Naive B cell (primary cell): ENCODE data around the gene FBXL14. TPM values are rescaled to one million over a fixed set of nuclear protein-coding genes. Genes with fewer than 3 reads are reported as not detected.

Experiments
- ATAC-seq, 2 donors: fragments of 150-1000 bp; cut with Tn5 transposase; 2 replicates each; pipeline ENCODE4 v1.10.0; 2021; ENCODE audit warnings: low read depth in 2 of 2, mild to moderate bottlenecking in 2 of 2, moderate library complexity in 2 of 2
- DNase-seq: peaks from one replicate; pipeline ENCODE4 v3.0.0; 2022
- H3K27ac Mint-ChIP-seq, 6 donors: one replicate each; pipeline ENCODE4 v1.8.0; 2020 to 2022; ENCODE audit warnings: mild to moderate bottlenecking in 6 of 6, mixed read lengths in 6 of 6, moderate library complexity in 5 of 6, inconsistent platforms in 2 of 6
- H3K27me3 Mint-ChIP-seq, 3 donors: one replicate each; pipeline ENCODE4 v1.8.0; 2021 to 2022; ENCODE audit warnings: mixed read lengths in 3 of 3, mild to moderate bottlenecking in 1 of 3
- H3K36me3 Mint-ChIP-seq, 2 donors: one replicate each; pipeline ENCODE4 v1.8.0; 2020 to 2022; ENCODE audit warnings: mixed read lengths in 2 of 2, inconsistent platforms in 1 of 2, mild to moderate bottlenecking in 1 of 2
- H3K4me1 Mint-ChIP-seq, 3 donors: one replicate each; pipeline ENCODE4 v1.8.0; 2020 to 2022; ENCODE audit warnings: mixed read lengths in 3 of 3, inconsistent platforms in 1 of 3, mild to moderate bottlenecking in 1 of 3, moderate library complexity in 1 of 3
- H3K4me3 Mint-ChIP-seq, 8 donors: one replicate each; pipeline ENCODE4 v1.8.0; 2020 to 2022; ENCODE audit warnings: mild to moderate bottlenecking in 8 of 8, mixed read lengths in 8 of 8, moderate library complexity in 8 of 8, inconsistent platforms in 2 of 8
- H3K9me3 Mint-ChIP-seq, 7 donors: one replicate each; pipeline ENCODE4 v1.8.0; 2020 to 2022; ENCODE audit warnings: mixed read lengths in 7 of 7, mild to moderate bottlenecking in 5 of 7, inconsistent platforms in 2 of 7, moderate library complexity in 1 of 7
- polyA plus RNA-seq, 6 donors: library from polyadenylated mRNA; unstranded; fragments of 300-500 nt; fragmentation: Illumina TruSeq; gene quantifications; one replicate each; pipeline ENCODE4 v1.2.3, GENCODE V29; 2021; ENCODE audit warnings: low read depth in 6 of 6

FBXL14 gene, protein sequence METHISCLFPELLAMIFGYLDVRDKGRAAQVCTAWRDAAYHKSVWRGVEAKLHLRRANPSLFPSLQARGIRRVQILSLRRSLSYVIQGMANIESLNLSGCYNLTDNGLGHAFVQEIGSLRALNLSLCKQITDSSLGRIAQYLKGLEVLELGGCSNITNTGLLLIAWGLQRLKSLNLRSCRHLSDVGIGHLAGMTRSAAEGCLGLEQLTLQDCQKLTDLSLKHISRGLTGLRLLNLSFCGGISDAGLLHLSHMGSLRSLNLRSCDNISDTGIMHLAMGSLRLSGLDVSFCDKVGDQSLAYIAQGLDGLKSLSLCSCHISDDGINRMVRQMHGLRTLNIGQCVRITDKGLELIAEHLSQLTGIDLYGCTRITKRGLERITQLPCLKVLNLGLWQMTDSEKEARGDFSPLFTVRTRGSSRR
- 10 to 100 TPM; 11.2 to 20.6 (median 14.6) TPM for polyA plus RNA-seq

DNA sequence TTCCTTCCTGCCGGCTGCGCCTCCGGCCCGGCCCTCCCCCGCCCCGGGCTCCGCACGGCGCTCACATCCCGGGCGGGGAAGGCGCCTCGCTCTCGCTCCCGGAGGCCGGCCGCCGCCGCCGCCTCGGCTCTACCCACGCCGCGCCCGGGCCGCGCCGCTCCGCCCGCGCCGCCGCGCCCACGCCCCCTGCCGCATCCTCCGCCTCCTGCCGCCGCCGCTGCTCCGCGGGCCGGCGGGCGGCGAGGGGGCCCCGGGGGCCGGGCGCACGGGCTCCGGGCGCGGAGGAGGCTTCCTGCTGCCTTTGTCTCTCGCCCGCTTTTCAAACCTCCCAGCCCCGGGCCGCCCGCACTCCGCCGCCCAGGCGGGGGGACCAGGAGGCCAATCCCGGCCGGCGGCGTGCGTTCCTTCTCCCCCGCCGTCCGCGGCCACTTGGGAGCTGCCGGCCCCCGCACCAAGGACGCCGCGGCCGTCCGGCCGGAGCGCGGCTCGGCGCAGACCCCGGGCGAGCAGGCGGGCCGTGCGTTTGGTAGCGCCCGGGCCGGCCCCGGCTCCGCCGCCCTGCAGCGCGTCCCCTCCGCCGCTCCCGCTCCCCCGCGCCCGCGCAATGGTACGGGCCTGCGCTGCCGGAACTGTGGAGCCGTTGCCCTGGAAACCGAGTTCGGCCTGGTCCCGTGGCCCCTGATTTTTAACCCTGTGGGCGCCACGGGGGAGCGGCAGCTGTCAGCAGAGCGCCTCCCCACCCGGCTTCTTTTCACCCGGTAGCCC lies at the start of gene FBXL14:
Gene FBXL14, minus strand, starts transcription at position 321 of the 765 bp plus-strand sequence. CDS start 515 bp downstream, outside the sequence.
- H3K9me3 Mint-ChIP-seq = peaks cover 0 to 1% (median 0%) of the 10 kb centered on the region in 7 donors
- peak; percentile 92 for DNase-seq
- peak; percentile 67 to 76 for ATAC-seq
- peak within 1 kb of the TSS; percentile 95 to 99 (median 98) for H3K27ac Mint-ChIP-seq
- no peaks in the 10 kb centered on the region for H3K36me3 Mint-ChIP-seq
- H3K4me1 Mint-ChIP-seq = peaks cover 36 to 53% (median 51%) of the 10 kb centered on the region in 3 donors
- peak within 1 kb of the TSS; percentile 91 to 99 (median 97) for H3K4me3 Mint-ChIP-seq
- no peaks in the 10 kb centered on the region for H3K27me3 Mint-ChIP-seq

DNA sequence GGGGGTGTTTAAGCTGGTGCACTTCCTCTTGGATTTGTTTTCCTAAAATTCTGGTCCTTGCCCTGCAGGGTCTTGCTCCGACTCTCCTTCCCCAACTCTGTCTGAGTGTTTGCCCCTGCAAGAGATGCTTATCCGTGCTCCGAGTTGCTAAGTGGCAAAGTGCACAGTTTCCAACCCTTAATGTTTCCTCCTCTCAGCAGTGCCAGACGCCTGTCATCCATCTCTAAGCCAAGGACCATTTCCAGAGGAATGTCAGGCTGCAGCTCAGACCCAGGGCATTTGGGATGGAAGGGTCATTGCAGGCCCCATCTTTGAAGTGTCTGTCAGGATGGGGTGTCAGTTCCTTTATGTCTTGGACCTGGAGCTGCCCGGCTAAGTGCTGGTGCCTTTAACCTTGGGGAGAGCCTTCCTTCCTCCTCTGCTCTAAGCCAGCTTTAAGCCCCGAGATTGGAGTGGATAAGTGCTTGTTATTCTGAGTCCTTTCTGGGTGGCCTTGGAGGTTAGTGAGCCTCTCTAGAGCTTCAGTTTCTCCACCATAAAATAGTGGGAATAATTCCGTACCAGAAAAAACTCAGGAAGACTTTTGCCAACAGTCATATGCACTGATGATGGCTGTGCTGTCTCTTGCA lies 49.6 kb upstream of the FBXL14 start:
- H3K27ac Mint-ChIP-seq = no peak overlapping the region
- no peaks in the 10 kb centered on the region for H3K36me3 Mint-ChIP-seq
- ATAC-seq (no peak), DNase-seq (no peak)
- H3K4me1 Mint-ChIP-seq = peaks cover 0 to 21% (median 9%) of the 10 kb centered on the region in 3 donors
- H3K4me3 Mint-ChIP-seq = no peak overlapping the region
- H3K9me3 Mint-ChIP-seq = no peaks in the 10 kb centered on the region
- peaks cover 4 to 17% (median 15%) of the 10 kb centered on the region in 3 donors for H3K27me3 Mint-ChIP-seq

DNA sequence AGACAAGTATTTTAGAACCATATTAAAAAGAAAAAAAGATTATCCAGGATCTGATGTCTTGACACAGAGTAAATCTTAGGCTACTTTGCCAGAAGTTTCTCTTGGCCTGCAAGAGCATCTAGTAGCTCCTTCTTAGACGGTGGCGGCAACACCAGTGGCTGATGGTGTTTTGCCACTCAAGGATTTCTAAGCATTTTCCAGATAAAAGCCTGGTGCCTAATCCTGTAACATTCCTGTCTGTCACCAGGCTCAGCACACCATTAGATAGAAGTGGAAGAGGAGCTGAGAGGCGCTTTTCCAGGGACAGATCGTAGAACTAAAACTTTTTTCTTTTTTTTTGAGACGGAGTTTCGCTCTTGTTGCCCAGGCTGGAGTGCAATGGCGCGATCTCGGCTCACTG lies 48.7 kb upstream of the FBXL14 start:
- ATAC-seq (no peak), DNase-seq (no peak)
- peak overlapping the region in 1 of 6 donors; percentile 21 for H3K27ac Mint-ChIP-seq
- H3K36me3 Mint-ChIP-seq = no peaks in the 10 kb centered on the region
- peaks cover 4 to 17% (median 15%) of the 10 kb centered on the region in 3 donors for H3K27me3 Mint-ChIP-seq
- H3K4me3 Mint-ChIP-seq = no peak overlapping the region
- H3K9me3 Mint-ChIP-seq = no peaks in the 10 kb centered on the region
- H3K4me1 Mint-ChIP-seq = peaks cover 0 to 21% (median 9%) of the 10 kb centered on the region in 3 donors

DNA sequence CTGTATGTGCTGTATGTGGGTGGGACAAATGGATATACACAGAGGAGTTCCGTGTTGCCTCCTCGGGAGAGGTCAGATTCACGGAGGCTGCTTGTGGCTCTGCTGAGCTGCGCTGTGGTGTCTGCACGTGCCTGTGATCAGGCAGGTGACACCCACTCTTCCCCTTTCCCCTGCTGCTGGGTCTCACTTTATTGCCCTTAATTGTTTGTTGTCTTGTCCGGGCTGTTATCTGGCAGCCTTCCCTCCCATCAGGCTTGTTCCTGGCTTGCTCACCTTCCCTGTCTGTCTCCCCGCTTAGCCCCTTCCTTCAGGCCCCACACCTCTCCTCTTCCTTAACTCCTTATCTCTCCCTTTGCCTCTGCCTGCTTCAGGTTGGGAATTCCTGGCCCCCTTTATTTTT lies 48.1 kb upstream of the FBXL14 start:
- H3K4me3 Mint-ChIP-seq = peak overlapping the region in 1 of 8 donors; percentile 44

DNA sequence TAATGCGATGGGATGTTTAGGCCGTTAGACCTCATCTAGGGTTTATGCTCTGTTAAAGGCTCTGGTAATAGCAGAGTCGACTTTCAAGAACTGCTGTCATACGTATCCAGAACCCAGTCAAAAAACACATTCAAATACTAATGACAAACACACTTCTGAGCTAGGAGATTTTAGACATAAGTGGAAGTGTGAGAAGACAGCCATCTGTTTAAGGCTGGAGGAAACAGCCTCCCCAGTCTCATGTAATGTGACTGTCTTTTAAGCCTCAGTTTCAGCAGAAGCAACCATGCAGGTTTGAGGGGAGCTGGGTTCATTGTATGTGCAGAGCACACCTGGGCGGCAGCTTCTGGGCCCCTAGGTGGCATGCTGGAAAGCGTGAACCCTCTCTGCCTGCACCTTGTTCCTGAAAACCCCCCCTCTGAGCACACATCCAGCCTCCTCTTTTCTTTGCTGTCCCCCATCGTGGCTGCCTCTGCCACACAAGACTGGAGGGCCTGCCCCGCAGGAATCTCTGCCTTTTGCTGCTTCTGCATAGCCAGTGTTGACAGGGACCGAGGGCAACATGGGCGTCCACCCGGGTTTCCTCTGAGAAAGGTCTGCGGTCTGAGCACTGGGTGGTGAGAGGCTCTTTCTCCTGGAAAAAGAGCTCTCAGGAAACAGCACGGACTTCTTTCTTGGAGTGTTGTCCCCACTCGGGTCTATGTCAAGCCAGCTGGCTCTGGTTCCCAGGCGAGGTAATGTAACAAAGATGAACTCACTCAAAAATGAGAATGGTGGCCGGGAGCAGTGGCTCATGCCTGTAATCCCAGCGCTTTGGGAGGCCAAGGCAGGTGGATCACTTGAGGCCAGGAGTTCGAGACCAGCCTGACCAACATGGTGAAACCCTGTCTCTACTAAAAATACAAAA lies 46.2 kb upstream of the FBXL14 start:
- Mint-ChIP-seq H3K27ac (no peak overlapping the region), H3K36me3 (no peaks in the 10 kb centered on the region)
- no peak for ATAC-seq

More for the DNA sequence above, 48.1 kb upstream of the FBXL14 start:
- Mint-ChIP-seq H3K27ac (peak overlapping the region in 1 of 6 donors; percentile 64), H3K9me3 (no peaks in the 10 kb centered on the region), H3K4me1 (peaks cover 0 to 20% (median 7%) of the 10 kb centered on the region in 3 donors), H3K27me3 (peaks cover 4 to 17% (median 15%) of the 10 kb centered on the region in 3 donors), H3K36me3 (no peaks in the 10 kb centered on the region)
- ATAC-seq (no peak), DNase-seq (no peak)

DNA sequence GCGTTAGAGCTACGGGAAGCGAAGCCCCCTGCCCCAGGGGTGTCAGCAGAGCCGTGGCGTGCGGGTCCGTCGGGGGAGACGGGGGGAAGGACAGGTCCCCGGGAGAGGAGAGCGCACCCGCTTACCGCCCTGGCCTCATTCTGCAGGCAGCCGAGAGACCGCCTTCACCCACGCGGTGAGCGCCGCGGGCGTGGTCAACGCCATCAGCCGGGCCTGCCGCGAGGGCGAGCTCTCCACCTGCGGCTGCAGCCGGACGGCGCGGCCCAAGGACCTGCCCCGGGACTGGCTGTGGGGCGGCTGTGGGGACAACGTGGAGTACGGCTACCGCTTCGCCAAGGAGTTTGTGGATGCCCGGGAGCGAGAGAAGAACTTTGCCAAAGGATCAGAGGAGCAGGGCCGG lies 45.2 kb upstream of the FBXL14 start:
- Mint-ChIP-seq H3K4me3 (no peak overlapping the region), H3K27ac (no peak overlapping the region), H3K9me3 (no peaks in the 10 kb centered on the region), H3K4me1 (peaks cover 0 to under 1% (median 0%) of the 10 kb centered on the region in 3 donors), H3K36me3 (no peaks in the 10 kb centered on the region), H3K27me3 (peaks cover 24 to 35% (median 26%) of the 10 kb centered on the region in 3 donors)
- DNase-seq (no peak), ATAC-seq (no peak)

More for the DNA sequence above, 46.2 kb upstream of the FBXL14 start:
- DNase-seq = no peak
- Mint-ChIP-seq H3K9me3 (no peaks in the 10 kb centered on the region), H3K4me3 (no peak overlapping the region), H3K4me1 (peaks cover 0 to 6% (median 0%) of the 10 kb centered on the region in 3 donors), H3K27me3 (peaks cover 14 to 25% (median 15%) of the 10 kb centered on the region in 3 donors)

DNA sequence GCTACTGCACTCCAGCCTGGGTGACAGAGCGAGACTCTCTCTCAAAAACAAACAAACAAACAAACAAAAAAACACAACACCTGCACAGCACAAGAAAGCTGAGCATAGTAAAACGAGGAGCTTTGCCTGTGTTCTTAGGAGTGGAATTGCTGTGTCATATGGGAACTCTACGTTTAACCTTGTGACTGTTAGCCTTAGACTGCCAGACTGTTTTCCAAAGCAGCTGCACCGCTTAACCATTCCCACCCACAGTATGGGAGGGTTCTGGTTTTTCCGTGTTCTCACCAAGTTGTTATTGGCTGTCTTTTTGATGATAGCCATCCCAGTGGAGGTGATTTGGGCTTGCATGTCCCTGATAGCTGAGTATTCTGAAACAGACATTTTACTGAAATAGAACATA lies 43.8 kb upstream of the FBXL14 start:
- no peaks in the 10 kb centered on the region for H3K9me3 Mint-ChIP-seq
- no peaks in the 10 kb centered on the region for H3K4me1 Mint-ChIP-seq
- DNase-seq (no peak), ATAC-seq (no peak)
- peaks cover 34 to 46% (median 35%) of the 10 kb centered on the region in 3 donors for H3K27me3 Mint-ChIP-seq
- no peak overlapping the region for H3K27ac Mint-ChIP-seq
- no peak overlapping the region for H3K4me3 Mint-ChIP-seq
- no peaks in the 10 kb centered on the region for H3K36me3 Mint-ChIP-seq

DNA sequence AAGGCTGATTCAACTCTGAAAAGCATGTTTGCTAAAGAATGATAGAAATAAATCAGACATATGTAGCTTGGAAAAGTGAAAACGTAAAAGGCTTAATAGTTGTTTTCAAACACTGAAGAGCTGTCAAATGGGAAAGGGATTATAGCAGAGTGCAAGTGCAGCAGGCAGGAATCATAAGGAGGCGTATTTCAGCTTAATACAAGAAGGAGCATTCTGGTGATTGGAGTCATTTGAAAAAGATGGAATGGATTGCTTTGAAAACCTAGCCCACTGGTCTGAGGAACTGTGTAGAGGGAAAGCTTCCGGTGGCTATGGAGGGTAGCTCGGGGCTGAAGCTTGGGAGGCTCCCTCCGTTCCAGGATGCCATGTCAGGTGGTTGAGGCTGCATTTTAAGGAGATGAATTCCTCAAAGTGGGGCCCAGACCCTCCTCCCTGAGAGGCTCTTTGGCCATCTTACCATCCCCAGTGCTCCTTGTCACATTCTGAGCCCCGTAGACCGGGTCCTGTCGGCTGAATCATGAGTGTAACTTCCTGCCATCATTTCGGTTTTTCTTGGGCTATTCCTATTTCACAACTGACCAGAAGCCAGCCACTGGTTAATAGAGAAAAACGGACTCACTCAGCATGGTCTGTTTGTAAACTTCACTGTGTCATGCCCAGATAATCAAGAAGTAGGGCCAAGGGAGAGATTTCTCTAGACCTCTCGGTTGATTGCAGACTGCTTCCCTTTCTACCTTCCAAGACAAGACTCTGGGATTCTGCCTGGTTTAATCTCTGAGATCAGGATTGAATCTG lies 41.1 kb upstream of the FBXL14 start:
- Mint-ChIP-seq H3K36me3 (no peaks in the 10 kb centered on the region), H3K27ac (no peak overlapping the region), H3K27me3 (peaks cover 52 to 60% (median 60%) of the 10 kb centered on the region in 3 donors), H3K4me1 (peaks cover 3 to 14% (median 8%) of the 10 kb centered on the region in 3 donors), H3K4me3 (no peak overlapping the region), H3K9me3 (no peaks in the 10 kb centered on the region)
- DNase-seq (no peak), ATAC-seq (no peak)

DNA sequence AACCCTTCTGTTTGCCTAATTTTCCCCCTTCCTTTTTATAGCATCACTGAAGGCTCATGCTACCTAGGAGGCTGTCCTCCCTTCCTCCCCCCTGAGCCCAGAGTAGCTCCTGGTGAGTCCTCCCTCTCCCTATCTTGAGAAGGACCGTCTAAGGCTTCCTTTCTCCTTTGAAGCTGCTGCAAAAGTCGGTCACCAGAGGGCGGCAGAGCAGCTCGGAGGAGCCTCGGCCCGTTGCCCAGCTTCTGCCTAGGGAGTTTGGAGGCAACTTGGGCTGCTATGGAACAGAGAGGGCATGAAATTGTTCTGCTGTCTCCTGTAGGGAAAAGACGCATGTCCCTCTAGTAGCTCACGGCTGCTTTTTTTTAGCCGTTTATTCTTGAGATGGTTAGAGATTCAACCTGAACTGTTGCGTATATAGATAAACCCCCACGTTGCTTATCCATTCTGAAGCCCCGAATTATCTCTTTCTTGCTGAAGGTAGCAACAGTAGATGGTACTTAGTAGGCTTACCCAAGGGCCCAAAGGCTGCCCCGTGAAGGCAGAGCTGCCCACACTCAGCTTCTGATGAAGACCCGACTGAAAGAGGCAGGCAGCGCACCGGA lies 40.3 kb upstream of the FBXL14 start:
- no peak overlapping the region for H3K27ac Mint-ChIP-seq
- no peaks in the 10 kb centered on the region for H3K9me3 Mint-ChIP-seq
- H3K4me3 Mint-ChIP-seq = peak overlapping the region in 2 of 8 donors; percentile 6 to 65
- peaks cover 60 to 68% (median 60%) of the 10 kb centered on the region in 3 donors for H3K27me3 Mint-ChIP-seq
- DNase-seq = peak; percentile 34
- ATAC-seq = peak; percentile 39 to 55
- peaks cover 11 to 17% (median 15%) of the 10 kb centered on the region in 3 donors for H3K4me1 Mint-ChIP-seq
- no peaks in the 10 kb centered on the region for H3K36me3 Mint-ChIP-seq

DNA sequence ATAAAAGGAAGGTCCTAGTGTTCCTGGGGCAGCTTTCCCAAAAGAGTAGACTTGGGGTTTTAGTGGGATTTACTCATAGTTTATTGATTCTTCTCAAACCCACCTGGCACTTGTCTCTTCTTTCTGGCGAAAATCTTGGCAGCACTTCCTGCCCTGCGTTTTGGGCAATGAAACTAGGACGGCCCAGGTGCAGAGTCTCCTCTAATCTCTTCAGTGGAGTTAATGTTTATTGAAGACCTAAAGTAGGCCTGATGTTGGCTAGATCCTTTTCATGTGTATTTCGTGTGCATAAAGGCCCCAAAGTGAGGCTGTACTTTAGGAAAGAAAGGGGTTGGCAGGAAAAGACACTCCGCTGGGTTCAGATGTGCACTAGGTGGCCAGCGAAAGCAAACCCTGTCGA lies 39.8 kb upstream of the FBXL14 start:
- peaks cover 15 to 22% (median 20%) of the 10 kb centered on the region in 3 donors for H3K4me1 Mint-ChIP-seq
- no peak for ATAC-seq

DNA sequence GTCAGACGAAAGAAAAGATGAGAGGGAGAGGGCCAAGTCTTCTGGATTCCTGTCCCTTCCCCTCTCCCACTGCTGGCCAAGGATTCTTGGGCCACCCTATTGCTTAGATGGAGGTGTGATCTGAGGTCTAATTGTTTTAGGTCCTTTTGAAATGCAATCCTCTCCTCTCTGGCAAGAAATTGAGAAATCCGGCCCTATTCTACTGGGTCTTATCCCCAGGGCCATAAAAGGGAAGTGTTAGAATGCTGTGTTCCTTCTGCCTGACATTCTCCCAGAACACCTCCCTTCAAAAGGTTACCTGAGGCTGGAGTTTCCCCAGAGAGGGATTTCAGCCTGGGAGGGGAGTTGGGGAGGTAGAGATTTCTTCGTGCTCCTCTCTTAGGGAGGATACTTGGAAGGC lies 39.1 kb upstream of the FBXL14 start:
- Mint-ChIP-seq H3K4me1 (peaks cover 19 to 25% (median 25%) of the 10 kb centered on the region in 3 donors), H3K9me3 (no peaks in the 10 kb centered on the region), H3K4me3 (no peak overlapping the region), H3K27me3 (peaks cover 69 to 76% (median 70%) of the 10 kb centered on the region in 3 donors), H3K27ac (no peak overlapping the region), H3K36me3 (no peaks in the 10 kb centered on the region)
- ATAC-seq (no peak), DNase-seq (no peak)

More for the DNA sequence above, 39.8 kb upstream of the FBXL14 start:
- peak overlapping the region in 1 of 8 donors; percentile 6 for H3K4me3 Mint-ChIP-seq
- peaks cover 63 to 74% (median 65%) of the 10 kb centered on the region in 3 donors for H3K27me3 Mint-ChIP-seq
- DNase-seq = no peak
- H3K36me3 Mint-ChIP-seq = no peaks in the 10 kb centered on the region
- no peak overlapping the region for H3K27ac Mint-ChIP-seq
- no peaks in the 10 kb centered on the region for H3K9me3 Mint-ChIP-seq
